ENCODE results near the gene MYLK. TPM values are rescaled to one million over a fixed set of nuclear protein-coding genes. Genes with fewer than 3 reads are reported as not detected.

The MYLK gene
- total RNA-seq, 2 experiments from 2014 or later: 0.06 to 0.15 TPM

GRCh38 chr3:123780656-123781055 lies 103.5 kb downstream of the MYLK start:
- Mint-ChIP-seq H3K27ac (no peak overlapping the region), H3K27me3 (peaks cover 6% of the 10 kb centered on the region)

GRCh38 chr3:123779655-123780231 lies 104.4 kb downstream of the MYLK start:
- H3K36me3 Mint-ChIP-seq (ENCODE audit: low read depth): no peaks in the 10 kb centered on the region
- no peaks in the 10 kb centered on the region for H3K9me3 Mint-ChIP-seq
- no peak overlapping the region for H3K4me3 Mint-ChIP-seq
- no peaks in the 10 kb centered on the region for H3K4me1 Mint-ChIP-seq
- H3K27ac Mint-ChIP-seq: no peak overlapping the region
- POLR2A ChIA-PET: no interaction called here
- no peak for DNase-seq
- H3K27me3 Mint-ChIP-seq: peaks cover 6% of the 10 kb centered on the region
- CTCF ChIA-PET: no interaction called here

More at GRCh38 chr3:123780656-123781055, 103.5 kb downstream of the MYLK start:
- no peaks in the 10 kb centered on the region for H3K4me1 Mint-ChIP-seq
- H3K36me3 Mint-ChIP-seq (ENCODE audit: low read depth): no peaks in the 10 kb centered on the region
- no peak for DNase-seq
- H3K4me3 Mint-ChIP-seq: no peak overlapping the region
- no peaks in the 10 kb centered on the region for H3K9me3 Mint-ChIP-seq
- CTCF ChIA-PET: no interaction called here
- POLR2A ChIA-PET: no interaction called here

GRCh38 chr3:123778991-123779622 lies 105.0 kb downstream of the MYLK start:
- Mint-ChIP-seq H3K27me3 (peaks cover 6% of the 10 kb centered on the region), H3K36me3 (ENCODE audit: low read depth) (no peaks in the 10 kb centered on the region), H3K27ac (no peak overlapping the region), H3K4me3 (no peak overlapping the region), H3K9me3 (no peaks in the 10 kb centered on the region), H3K4me1 (no peaks in the 10 kb centered on the region)
- ChIA-PET POLR2A (no interaction called here), CTCF (no interaction called here)
- DNase-seq: no peak

- ChIA-PET CTCF (interaction anchor here (0.7 kb wide), 1 partner anchor 92 kb away, joined by 3 read pairs; no protein-coding TSS in a partner anchor), POLR2A (no interaction called here)
- no peak overlapping the region for H3K4me3 Mint-ChIP-seq
- no peaks in the 10 kb centered on the region for H3K36me3 Mint-ChIP-seq (ENCODE audit: low read depth)
- H3K9me3 Mint-ChIP-seq: no peaks in the 10 kb centered on the region
- H3K27ac Mint-ChIP-seq: no peak overlapping the region
- peaks cover 6% of the 10 kb centered on the region for H3K27me3 Mint-ChIP-seq
- H3K4me1 Mint-ChIP-seq: no peaks in the 10 kb centered on the region
- no peak for DNase-seq
These were observed 105.6 kb downstream of the MYLK start for GRCh38 chr3:123778525-123778924.

- CTCF ChIA-PET: no interaction called here
- POLR2A ChIA-PET: no interaction called here
- H3K27ac Mint-ChIP-seq: no peak overlapping the region
- H3K4me1 Mint-ChIP-seq: no peaks in the 10 kb centered on the region
- H3K27me3 Mint-ChIP-seq: peaks cover 9% of the 10 kb centered on the region
- DNase-seq: no peak
- H3K36me3 Mint-ChIP-seq (ENCODE audit: low read depth): no peaks in the 10 kb centered on the region
- no peaks in the 10 kb centered on the region for H3K9me3 Mint-ChIP-seq
- H3K4me3 Mint-ChIP-seq: no peak overlapping the region
These were observed 107.9 kb downstream of the MYLK start for GRCh38 chr3:123776071-123776782.

- Mint-ChIP-seq H3K4me3 (no peak overlapping the region), H3K27ac (no peak overlapping the region), H3K9me3 (no peaks in the 10 kb centered on the region), H3K27me3 (peaks cover 20% of the 10 kb centered on the region), H3K36me3 (ENCODE audit: low read depth) (no peaks in the 10 kb centered on the region), H3K4me1 (no peaks in the 10 kb centered on the region)
- POLR2A ChIA-PET: no interaction called here
- CTCF ChIA-PET: interaction anchor here (1.2 kb wide), 1 partner anchor 17 kb away, joined by 3 read pairs; no protein-coding TSS in a partner anchor
- DNase-seq: no peak
These were observed 109.7 kb downstream of the MYLK start for GRCh38 chr3:123774474-123774873.

- Mint-ChIP-seq H3K4me1 (no peaks in the 10 kb centered on the region), H3K9me3 (no peaks in the 10 kb centered on the region), H3K27me3 (peaks cover 20% of the 10 kb centered on the region), H3K36me3 (ENCODE audit: low read depth) (no peaks in the 10 kb centered on the region), H3K27ac (no peak overlapping the region), H3K4me3 (no peak overlapping the region)
- ChIA-PET POLR2A (no interaction called here), CTCF (interaction anchor here (0.7 to 1.2 kb wide), 2 partner anchors 17 to 477 kb away, joined by 3 read pairs; no protein-coding TSS in a partner anchor)
- DNase-seq: no peak
These were observed 110.3 kb downstream of the MYLK start for GRCh38 chr3:123773681-123774431.

GRCh38 chr3:123769356-123769743 lies 114.8 kb downstream of the MYLK start:
- no peak for DNase-seq
- ChIA-PET CTCF (no interaction called here), POLR2A (no interaction called here)
- Mint-ChIP-seq H3K4me1 (no peaks in the 10 kb centered on the region), H3K27ac (no peak overlapping the region), H3K36me3 (ENCODE audit: low read depth) (no peaks in the 10 kb centered on the region), H3K9me3 (no peaks in the 10 kb centered on the region), H3K27me3 (peaks cover 24% of the 10 kb centered on the region), H3K4me3 (no peak overlapping the region)

- no peaks in the 10 kb centered on the region for H3K9me3 Mint-ChIP-seq
- CTCF ChIA-PET: no interaction called here
- no peaks in the 10 kb centered on the region for H3K36me3 Mint-ChIP-seq (ENCODE audit: low read depth)
- H3K4me1 Mint-ChIP-seq: no peaks in the 10 kb centered on the region
- no peak for DNase-seq
- no peak overlapping the region for H3K4me3 Mint-ChIP-seq
- H3K27ac Mint-ChIP-seq: no peak overlapping the region
- POLR2A ChIA-PET: no interaction called here
- peaks cover 30% of the 10 kb centered on the region for H3K27me3 Mint-ChIP-seq
These were observed 115.4 kb downstream of the MYLK start for GRCh38 chr3:123768480-123769355.

GRCh38 chr3:123767564-123768292 lies 116.4 kb downstream of the MYLK start:
- DNase-seq: no peak
- Mint-ChIP-seq H3K27ac (no peak overlapping the region), H3K36me3 (ENCODE audit: low read depth) (no peaks in the 10 kb centered on the region), H3K9me3 (no peaks in the 10 kb centered on the region), H3K4me1 (no peaks in the 10 kb centered on the region), H3K27me3 (peaks cover 32% of the 10 kb centered on the region), H3K4me3 (no peak overlapping the region)
- ChIA-PET POLR2A (no interaction called here), CTCF (no interaction called here)

GRCh38 chr3:123767009-123767372 lies 117.1 kb downstream of the MYLK start:
- CTCF ChIA-PET: interaction anchor here (1.1 kb wide), 1 partner anchor 21 kb away, joined by 3 read pairs; no protein-coding TSS in a partner anchor

More at GRCh38 chr3:123767009-123767372, 117.1 kb downstream of the MYLK start:
- Mint-ChIP-seq H3K4me3 (no peak overlapping the region), H3K27ac (no peak overlapping the region), H3K4me1 (no peaks in the 10 kb centered on the region), H3K27me3 (peaks cover 29% of the 10 kb centered on the region), H3K9me3 (no peaks in the 10 kb centered on the region), H3K36me3 (ENCODE audit: low read depth) (no peaks in the 10 kb centered on the region)
- POLR2A ChIA-PET: no interaction called here
- DNase-seq: no peak

All from activated CD4-positive, alpha-beta T cell treated with anti-CD3 and anti-CD28 coated beads, Interleukin-2, amount 10 ng/mL, durations not matched to agents 7 days and 5 days (primary cell).